Mesendoderm (in vitro differentiated cells): ENCODE measurements around the gene GSTK1.

Experiments
- DNase-seq: peaks from one replicate; pipeline ENCODE4 v3.0.0; 2013
- H2AK5ac ChIP-seq: 2 replicates; pipeline ENCODE4 v1.6.1; 2013; ENCODE audit warnings: low read length, inconsistent platforms
- H2BK120ac ChIP-seq: 2 replicates; pipeline ENCODE4 v1.6.1; 2013; ENCODE audit warnings: low read depth, mild to moderate bottlenecking, low read length, moderate library complexity, mixed read lengths
- H2BK15ac ChIP-seq: replicated peaks from 2 replicates; pipeline ENCODE4 v1.6.1; 2013; ENCODE audit warnings: low read depth, mild to moderate bottlenecking, moderate library complexity
- H2BK5ac ChIP-seq: 2 replicates; pipeline ENCODE4 v1.6.1; 2013; ENCODE audit warnings: low read length, inconsistent platforms
- H3K18ac ChIP-seq: 2 replicates; pipeline ENCODE4 v1.6.1; 2013; ENCODE audit warnings: mild to moderate bottlenecking, low read length, mixed read lengths
- H3K23ac ChIP-seq: one replicate; pipeline ENCODE4 v1.6.1; 2013; ENCODE audit warnings: low read length
- H3K27ac ChIP-seq: 2 replicates; pipeline ENCODE4 v1.5.1; 2013; ENCODE audit warnings: low read depth, mild to moderate bottlenecking, inconsistent platforms, low read length, moderate library complexity
- H3K27me3 ChIP-seq: 2 replicates; pipeline ENCODE4 v1.6.1; 2013; ENCODE audit warnings: low read length, control low read depth, mild to moderate bottlenecking, inconsistent platforms; ENCODE audit not compliant: insufficient read depth, poor library complexity
- H3K36me3 ChIP-seq: 2 replicates; pipeline ENCODE4 v1.6.1; 2013; ENCODE audit warnings: low read length, inconsistent platforms; ENCODE audit not compliant: control insufficient read depth, insufficient read depth
- H3K4ac ChIP-seq: one replicate; pipeline ENCODE4 v1.6.1; 2013; ENCODE audit warnings: low read depth, mild to moderate bottlenecking, low read length, moderate library complexity
- H3K4me1 ChIP-seq: 2 replicates; pipeline ENCODE4 v1.6.1; 2013; ENCODE audit warnings: low read depth, low read length, inconsistent platforms; ENCODE audit not compliant: control insufficient read depth
- H3K4me2 ChIP-seq: 2 replicates; pipeline ENCODE4 v1.6.1; 2013; ENCODE audit warnings: low read length
- H3K4me3 ChIP-seq: 2 replicates; pipeline ENCODE4 v1.5.1; 2013; ENCODE audit warnings: mild to moderate bottlenecking, low read length
- H3K56ac ChIP-seq: one replicate; pipeline ENCODE4 v1.6.1; 2013; ENCODE audit warnings: low read length
- H3K79me1 ChIP-seq: 2 replicates; pipeline ENCODE4 v1.6.1; 2013; ENCODE audit warnings: low read length, inconsistent platforms
- H3K79me2 ChIP-seq: 2 replicates; pipeline ENCODE4 v1.6.1; 2013; ENCODE audit warnings: mild to moderate bottlenecking, low read length; ENCODE audit not compliant: control insufficient read depth, insufficient read depth
- H3K9ac ChIP-seq: 2 replicates; pipeline ENCODE4 v1.6.1; 2013; ENCODE audit warnings: low read length, inconsistent platforms
- H4K5ac ChIP-seq: one replicate; pipeline ENCODE4 v1.6.1; 2013; ENCODE audit warnings: low read length
- H4K8ac ChIP-seq: one replicate; pipeline ENCODE4 v1.6.1; 2013; ENCODE audit warnings: low read depth, mild to moderate bottlenecking, control low read depth, low read length, moderate library complexity
- WGBS: extraction: QIAGEN DNeasy Blood & Tissue Kit; methylation state at CpG from one replicate; pipeline ENCODE4 v1.1.7; 2013; ENCODE audit warnings: low lambda C conversion rate, missing lambda C conversion rate; ENCODE audit not compliant: insufficient coverage; ENCODE audit errors: extremely low coverage; 5-methylcytosine and 5-hydroxymethylcytosine counted together

The GSTK1 gene

GRCh38 chr7:143235561-143235960 lies 27.7 kb upstream of the GSTK1 start:
- no peak overlapping the region for H4K5ac ChIP-seq
- WGBS = no CpG with 5 or more reads among the region's 1 CpG
- no peak overlapping the region for H2BK120ac ChIP-seq
- no peaks in the 10 kb centered on the region for H3K4me1 ChIP-seq
- H4K8ac ChIP-seq = no peak overlapping the region
- H2BK5ac ChIP-seq = no peak overlapping the region
- no peak overlapping the region for H3K4me2 ChIP-seq
- H3K18ac ChIP-seq = no peak overlapping the region
- no peaks in the 10 kb centered on the region for H3K27me3 ChIP-seq
- no peaks in the 10 kb centered on the region for H3K79me2 ChIP-seq
- no peaks in the 10 kb centered on the region for H3K79me1 ChIP-seq
- no peak overlapping the region for H2BK15ac ChIP-seq
- H3K36me3 ChIP-seq = no peaks in the 10 kb centered on the region
- no peak for DNase-seq
- H3K4me3 ChIP-seq = no peak overlapping the region
- no peak overlapping the region for H3K9ac ChIP-seq
- H3K27ac ChIP-seq = no peak overlapping the region
- no peak overlapping the region for H3K56ac ChIP-seq
- no peak overlapping the region for H3K23ac ChIP-seq
- no peak overlapping the region for H2AK5ac ChIP-seq
- no peak overlapping the region for H3K4ac ChIP-seq

DNA sequence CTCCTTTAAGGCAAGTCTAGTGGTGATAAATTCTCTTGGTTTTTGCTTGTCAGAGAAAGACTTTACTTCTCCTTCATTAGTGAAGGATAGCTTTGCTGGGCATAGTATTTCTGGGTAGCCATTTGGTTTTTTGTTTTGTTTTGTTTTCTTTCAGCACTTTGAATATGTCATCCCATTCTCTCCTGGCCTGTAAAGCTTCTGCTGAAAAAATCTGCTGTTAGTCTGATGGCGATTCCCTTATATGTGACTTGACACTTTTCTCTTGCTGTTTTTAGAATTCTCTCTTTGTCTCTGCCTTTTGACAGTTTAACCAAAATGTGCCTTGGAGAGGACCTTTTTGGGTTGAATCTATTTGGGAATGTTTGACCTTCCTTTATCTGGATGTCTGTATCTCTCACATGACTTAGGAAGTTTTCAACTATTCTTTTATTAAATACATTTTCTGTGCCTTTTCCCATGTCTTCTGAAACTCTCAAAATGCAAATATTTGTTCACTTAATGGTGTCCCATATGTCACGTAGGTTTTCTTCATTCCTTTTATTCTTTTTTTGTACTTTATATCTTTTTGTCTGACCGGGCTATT lies 26.7 kb upstream of the GSTK1 start:
- H3K4me3 ChIP-seq = no peak overlapping the region
- WGBS = no CpG with 5 or more reads among the region's 3 CpGs

GRCh38 chr7:143237366-143237765 lies 25.9 kb upstream of the GSTK1 start:
- Histone ChIP-seq H3K23ac (no peak overlapping the region), H3K79me2 (no peaks in the 10 kb centered on the region), H3K27ac (no peak overlapping the region), H2BK120ac (no peak overlapping the region), H3K36me3 (no peaks in the 10 kb centered on the region), H3K4ac (no peak overlapping the region), H4K8ac (no peak overlapping the region), H3K4me3 (no peak overlapping the region), H3K4me1 (no peaks in the 10 kb centered on the region), H2BK15ac (no peak overlapping the region), H3K18ac (no peak overlapping the region), H2BK5ac (no peak overlapping the region), H4K5ac (no peak overlapping the region), H3K56ac (no peak overlapping the region), H3K4me2 (no peak overlapping the region), H3K27me3 (no peaks in the 10 kb centered on the region), H2AK5ac (no peak overlapping the region), H3K79me1 (no peaks in the 10 kb centered on the region), H3K9ac (no peak overlapping the region)
- no peak for DNase-seq

More for the DNA sequence above, 26.7 kb upstream of the GSTK1 start:
- H2BK5ac ChIP-seq = no peak overlapping the region
- H3K27ac ChIP-seq = no peak overlapping the region
- H3K4ac ChIP-seq = no peak overlapping the region
- no peak overlapping the region for H3K18ac ChIP-seq
- H2AK5ac ChIP-seq = no peak overlapping the region
- H4K5ac ChIP-seq = no peak overlapping the region
- no peaks in the 10 kb centered on the region for H3K36me3 ChIP-seq
- no peak overlapping the region for H3K4me2 ChIP-seq
- no peak overlapping the region for H3K9ac ChIP-seq
- no peak overlapping the region for H3K56ac ChIP-seq
- H3K27me3 ChIP-seq = no peaks in the 10 kb centered on the region
- no peak overlapping the region for H2BK15ac ChIP-seq
- H3K79me1 ChIP-seq = no peaks in the 10 kb centered on the region
- H3K4me1 ChIP-seq = no peaks in the 10 kb centered on the region
- no peaks in the 10 kb centered on the region for H3K79me2 ChIP-seq
- no peak overlapping the region for H4K8ac ChIP-seq
- no peak for DNase-seq
- H2BK120ac ChIP-seq = no peak overlapping the region
- H3K23ac ChIP-seq = no peak overlapping the region

GRCh38 chr7:143238289-143238980 lies 24.8 kb upstream of the GSTK1 start:
- Histone ChIP-seq H3K27me3 (no peaks in the 10 kb centered on the region), H2BK5ac (no peak overlapping the region), H3K79me2 (no peaks in the 10 kb centered on the region), H2BK15ac (no peak overlapping the region), H2AK5ac (no peak overlapping the region), H2BK120ac (no peak overlapping the region), H4K8ac (no peak overlapping the region), H3K56ac (no peak overlapping the region), H3K36me3 (no peaks in the 10 kb centered on the region), H3K4ac (no peak overlapping the region), H3K9ac (no peak overlapping the region), H3K79me1 (no peaks in the 10 kb centered on the region), H3K23ac (no peak overlapping the region), H3K4me2 (no peak overlapping the region), H3K18ac (no peak overlapping the region), H3K4me1 (no peaks in the 10 kb centered on the region), H3K4me3 (no peak overlapping the region), H4K5ac (no peak overlapping the region), H3K27ac (no peak overlapping the region)
- DNase-seq = no peak
- no CpG with 5 or more reads among the region's 1 CpG for WGBS

DNA sequence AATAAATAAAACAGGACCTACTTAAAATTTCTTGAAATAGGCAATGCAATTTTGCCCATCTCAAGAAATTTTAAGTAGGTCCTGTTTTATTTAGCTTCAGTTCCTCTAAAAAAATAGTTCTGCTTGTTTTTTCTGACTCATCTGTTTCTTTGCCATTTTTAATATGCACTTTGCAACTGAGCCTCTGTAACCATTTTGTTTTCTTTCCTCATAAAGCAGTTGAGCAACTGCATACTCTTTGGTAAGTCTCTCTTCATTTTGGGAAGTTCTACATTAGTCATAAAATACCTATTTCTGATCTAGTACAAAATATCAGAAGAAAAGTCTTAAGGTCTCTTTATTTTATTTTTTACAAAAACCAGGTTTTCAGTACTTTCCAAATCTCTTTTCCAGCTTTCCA lies 23.4 kb upstream of the GSTK1 start:
- Histone ChIP-seq H4K5ac (no peak overlapping the region), H3K27me3 (no peaks in the 10 kb centered on the region), H2BK15ac (no peak overlapping the region), H3K4me1 (no peaks in the 10 kb centered on the region), H3K18ac (no peak overlapping the region), H3K79me1 (no peaks in the 10 kb centered on the region), H3K4ac (no peak overlapping the region), H4K8ac (no peak overlapping the region), H3K4me3 (no peak overlapping the region), H2BK5ac (no peak overlapping the region), H3K4me2 (no peak overlapping the region), H3K56ac (no peak overlapping the region), H2BK120ac (no peak overlapping the region), H3K9ac (no peak overlapping the region), H3K23ac (no peak overlapping the region), H3K79me2 (no peaks in the 10 kb centered on the region), H3K36me3 (no peaks in the 10 kb centered on the region), H3K27ac (no peak overlapping the region), H2AK5ac (no peak overlapping the region)
- no peak for DNase-seq
